Measurements from ENCODE around the gene SCAF1. TPM values are rescaled to one million over a fixed set of nuclear protein-coding genes. Genes with fewer than 3 reads are reported as not detected.

SCAF1 gene
- total RNA-seq, 1 experiment from 2014 or later: 103 TPM

DNA sequence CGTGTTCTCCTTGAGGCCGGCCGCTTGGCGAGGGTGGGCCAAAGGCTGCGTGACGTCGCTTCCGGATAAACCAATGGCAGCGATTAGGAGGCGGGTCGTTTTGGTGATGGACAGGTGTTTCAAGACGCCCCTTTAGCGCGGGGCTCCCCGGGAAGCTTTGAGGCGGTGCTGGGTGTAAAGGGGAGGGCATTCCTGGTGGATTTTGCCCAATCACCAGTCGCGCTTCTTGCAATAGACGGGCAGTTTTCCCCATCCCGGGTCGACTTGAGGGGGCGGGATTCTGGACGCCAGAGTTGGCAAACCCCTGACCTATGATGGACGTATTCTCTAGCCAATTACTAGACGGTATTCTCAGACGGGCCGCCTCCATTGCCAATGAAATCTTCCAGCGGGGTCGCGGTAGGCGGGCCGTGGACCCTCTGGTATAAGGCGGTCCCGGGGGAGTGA is 34.8 kb downstream of the SCAF1 start:
- CTCF ChIA-PET: interaction anchor here (0.8 to 10.7 kb wide), 23 partner anchors 8 to 198 kb away, joined by 3 to 108 read pairs (median 5); partner anchors contain the start of genes ADM5, AP2A1, BCL2L12 and CPT1C
- ATAC-seq (peak; percentile 70), DNase-seq (ENCODE audit: low spot score) (peak; percentile 100)
- H3K4me1 Mint-ChIP-seq: peaks cover 31% of the 10 kb centered on the region
- peaks cover 17% of the 10 kb centered on the region for H3K36me3 Mint-ChIP-seq
- no peaks in the 10 kb centered on the region for H3K27me3 Mint-ChIP-seq (ENCODE audit: low read depth)
- no peaks in the 10 kb centered on the region for H3K9me3 Mint-ChIP-seq
- peak; percentile 91 for TF ChIP-seq NFYB (CRISPR knock-in tag; conservative IDR thresholded peaks at IDR 0.05; ENCODE audit: low read depth)
- TF ChIP-seq SP1 (CRISPR knock-in tag; conservative IDR thresholded peaks at IDR 0.05): peak; percentile 86
- TF ChIP-seq EMX1 (CRISPR knock-in tag; IDR thresholded peaks at IDR 0.05): no peak
- H3K27ac Mint-ChIP-seq: peak overlapping the region; percentile 100
- POLR2A ChIA-PET: interaction anchor here (0.5 to 3.4 kb wide), 18 partner anchors 9 to 1022 kb away, joined by 3 to 38 read pairs (median 4); partner anchors contain the start of genes ADM5, AKT1S1, AP2A1 and BCL2L12
- H3K4me3 Mint-ChIP-seq: peak overlapping the region; percentile 88

DNA sequence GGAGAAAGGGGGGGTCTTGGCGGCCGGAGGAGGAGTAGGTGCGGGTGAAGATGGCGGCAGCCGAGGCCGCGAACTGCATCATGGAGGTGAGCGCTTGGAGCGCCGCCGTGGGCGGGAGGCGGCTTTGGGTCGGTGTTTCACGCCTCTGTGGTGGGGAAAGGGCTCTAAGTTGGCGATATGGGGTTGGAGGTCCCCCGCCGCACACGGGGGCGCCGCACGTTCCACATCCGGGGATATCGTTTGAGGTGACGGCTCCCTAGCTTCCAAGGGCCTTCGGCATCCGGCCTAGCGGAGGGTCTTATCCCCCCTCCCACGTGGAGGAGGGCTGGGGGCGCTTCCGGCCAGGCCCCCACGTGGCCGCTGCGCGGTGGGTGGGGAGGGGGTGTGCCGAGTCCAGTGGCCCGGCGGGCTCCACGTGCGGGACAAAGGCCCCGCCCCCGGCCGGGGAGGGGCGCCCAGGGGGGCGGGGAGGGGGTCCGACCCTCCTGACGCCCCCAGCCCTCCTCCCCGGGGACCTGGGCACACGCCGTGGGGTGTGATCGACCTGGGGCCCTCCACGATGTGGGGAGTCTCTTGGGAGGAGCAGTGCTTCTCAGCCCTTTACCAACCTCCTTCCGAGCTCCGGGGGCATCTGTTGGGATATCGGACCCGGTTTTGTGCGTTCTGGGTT is 35.4 kb downstream of the SCAF1 start, which contains the start of gene PRMT1:
TSS of gene PRMT1 (plus strand) at position 41 of the 670 bp plus-strand sequence. CDS start at position 51, 10 bp downstream.
- H3K27me3 Mint-ChIP-seq (ENCODE audit: low read depth): no peaks in the 10 kb centered on the region
- CTCF ChIA-PET: interaction anchor here (0.8 to 10.7 kb wide), 18 partner anchors 12 to 182 kb away, joined by 3 to 108 read pairs (median 5); partner anchors contain the start of genes ADM5, BCL2L12, CPT1C and FUZ
- ATAC-seq (no peak), DNase-seq (ENCODE audit: low spot score) (peak; percentile 63)
- H3K4me3 Mint-ChIP-seq: peak within 1 kb of the TSS; percentile 88
- no peaks in the 10 kb centered on the region for H3K9me3 Mint-ChIP-seq
- POLR2A ChIA-PET: interaction anchor here (0.9 to 3.4 kb wide), 10 partner anchors 12 to 260 kb away, joined by 3 to 38 read pairs (median 8); partner anchors contain the start of genes ADM5, BCL2L12, CPT1C and IRF3
- H3K27ac Mint-ChIP-seq: peak within 1 kb of the TSS; percentile 100
- H3K4me1 Mint-ChIP-seq: peaks cover 26% of the 10 kb centered on the region
- H3K36me3 Mint-ChIP-seq: peaks cover 20% of the 10 kb centered on the region
- TF ChIP-seq SMAD4 (CRISPR knock-in tag; IDR thresholded peaks at IDR 0.05): no peak
- no peak for TF ChIP-seq CTCF (IDR thresholded peaks at IDR 0.05)
- TF ChIP-seq MYBL2 (CRISPR knock-in tag; IDR thresholded peaks at IDR 0.05): no peak
- no peak for TF ChIP-seq ZNF121 (CRISPR knock-in tag; IDR thresholded peaks at IDR 0.05)
- TF ChIP-seq E2F5 (CRISPR knock-in tag; IDR thresholded peaks at IDR 0.05): peak; percentile 66
- TF ChIP-seq ZNF396 (CRISPR knock-in tag; IDR thresholded peaks at IDR 0.05; ENCODE audit: borderline replicate concordance): no peak
- no peak for TF ChIP-seq NR2C2 (CRISPR knock-in tag; IDR thresholded peaks at IDR 0.05)
- no peak for TF ChIP-seq FOXJ3 (CRISPR knock-in tag; IDR thresholded peaks at IDR 0.05; ENCODE audit: borderline replicate concordance)
- no peak for TF ChIP-seq NR1H2 (CRISPR knock-in tag; IDR thresholded peaks at IDR 0.05)
- peak; percentile 86; the same call in 1 of the 2 replicates for TF ChIP-seq ZNF138 (CRISPR knock-in tag; conservative IDR thresholded peaks at IDR 0.05)
- 0 out of 2 replicates have a peak, but pooled peaks have one; percentile 7 for TF ChIP-seq SMAD3 (CRISPR knock-in tag; IDR thresholded peaks at IDR 0.05; ENCODE audit: borderline replicate concordance)
- TF ChIP-seq TP53 (CRISPR knock-in tag; IDR thresholded peaks at IDR 0.05): 0 out of 2 replicates have a peak, but pooled peaks have one; percentile 43
- TF ChIP-seq ZMAT4 (CRISPR knock-in tag; IDR thresholded peaks at IDR 0.05): peak; percentile 93; the same call in 1 of the 2 replicates
- TF ChIP-seq, protein P1, sequence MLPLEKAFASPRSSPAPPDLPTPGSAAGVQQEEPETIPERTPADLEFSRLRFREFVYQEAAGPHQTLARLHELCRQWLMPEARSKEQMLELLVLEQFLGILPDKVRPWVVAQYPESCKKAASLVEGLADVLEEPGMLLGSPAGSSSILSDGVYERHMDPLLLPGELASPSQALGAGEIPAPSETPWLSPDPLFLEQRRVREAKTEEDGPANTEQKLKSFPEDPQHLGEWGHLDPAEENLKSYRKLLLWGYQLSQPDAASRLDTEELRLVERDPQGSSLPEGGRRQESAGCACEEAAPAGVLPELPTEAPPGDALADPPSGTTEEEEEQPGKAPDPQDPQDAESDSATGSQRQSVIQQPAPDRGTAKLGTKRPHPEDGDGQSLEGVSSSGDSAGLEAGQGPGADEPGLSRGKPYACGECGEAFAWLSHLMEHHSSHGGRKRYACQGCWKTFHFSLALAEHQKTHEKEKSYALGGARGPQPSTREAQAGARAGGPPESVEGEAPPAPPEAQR (CRISPR knock-in tag; IDR thresholded peaks at IDR 0.05): no peak
- 0 out of 2 replicates have a peak, but pooled peaks have one; percentile 31 for TF ChIP-seq ZBTB21 (CRISPR knock-in tag; IDR thresholded peaks at IDR 0.05; ENCODE audit: borderline replicate concordance)
- peak; percentile 56 for TF ChIP-seq TEAD1 (CRISPR knock-in tag; IDR thresholded peaks at IDR 0.05)
- TF ChIP-seq, protein P2, sequence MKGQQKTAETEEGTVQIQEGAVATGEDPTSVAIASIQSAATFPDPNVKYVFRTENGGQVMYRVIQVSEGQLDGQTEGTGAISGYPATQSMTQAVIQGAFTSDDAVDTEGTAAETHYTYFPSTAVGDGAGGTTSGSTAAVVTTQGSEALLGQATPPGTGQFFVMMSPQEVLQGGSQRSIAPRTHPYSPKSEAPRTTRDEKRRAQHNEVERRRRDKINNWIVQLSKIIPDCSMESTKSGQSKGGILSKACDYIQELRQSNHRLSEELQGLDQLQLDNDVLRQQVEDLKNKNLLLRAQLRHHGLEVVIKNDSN (CRISPR knock-in tag; IDR thresholded peaks at IDR 0.05): peak; percentile 86
- TF ChIP-seq, protein P3, sequence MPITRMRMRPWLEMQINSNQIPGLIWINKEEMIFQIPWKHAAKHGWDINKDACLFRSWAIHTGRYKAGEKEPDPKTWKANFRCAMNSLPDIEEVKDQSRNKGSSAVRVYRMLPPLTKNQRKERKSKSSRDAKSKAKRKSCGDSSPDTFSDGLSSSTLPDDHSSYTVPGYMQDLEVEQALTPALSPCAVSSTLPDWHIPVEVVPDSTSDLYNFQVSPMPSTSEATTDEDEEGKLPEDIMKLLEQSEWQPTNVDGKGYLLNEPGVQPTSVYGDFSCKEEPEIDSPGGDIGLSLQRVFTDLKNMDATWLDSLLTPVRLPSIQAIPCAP (CRISPR knock-in tag; IDR thresholded peaks at IDR 0.05): no peak
- TF ChIP-seq FOXP1 (CRISPR knock-in tag; IDR thresholded peaks at IDR 0.05; ENCODE audit: borderline replicate concordance): 0 out of 2 replicates have a peak, but pooled peaks have one; percentile 67
- TF ChIP-seq CREB1 (CRISPR knock-in tag; IDR thresholded peaks at IDR 0.05): peak; percentile 60; the same call in 1 of the 2 replicates
- TF ChIP-seq E2F1 (CRISPR knock-in tag; IDR thresholded peaks at IDR 0.05): no peak
- TF ChIP-seq ZNF263 (CRISPR knock-in tag; IDR thresholded peaks at IDR 0.05; ENCODE audit: low read depth): no peak
